HepG2 (cell line): Measurements from ENCODE around the gene NOTCH3. TPM values are rescaled to one million over a fixed set of nuclear protein-coding genes. Genes with fewer than 3 reads are reported as not detected.

Source experiments
- CBFB ChIP-seq: sonication (generic); formaldehyde crosslinking; IDR thresholded peaks from 2 replicates; pipeline ENCODE4 v1.4.0; 2020; ENCODE audit warnings: missing genetic modification reagents
- GABPB1 ChIP-seq: IDR thresholded peaks from 2 replicates; pipeline ENCODE4 v1.6.1; 2016; ENCODE audit warnings: mild to moderate bottlenecking, missing genetic modification reagents, moderate library complexity, missing compliant biosample characterization
- MXI1 ChIP-seq: IDR thresholded peaks from 3 replicates; pipeline ENCODE4 v1.6.1; 2012; ENCODE audit warnings: low read depth, low read length, inconsistent platforms, borderline replicate concordance
- NR1H2 ChIP-seq: sonication (generic); formaldehyde crosslinking; IDR thresholded peaks from 2 replicates; pipeline ENCODE4 v1.8.1; 2022; ENCODE audit warnings: low read depth, missing genetic modification reagents, borderline replicate concordance
- RORA ChIP-seq: sonication (generic); formaldehyde crosslinking; IDR thresholded peaks from 2 replicates; pipeline ENCODE4 v1.5.0; 2020; ENCODE audit warnings: mild to moderate bottlenecking, missing genetic modification reagents, moderate library complexity
- SALL1 ChIP-seq: sonication (generic); formaldehyde crosslinking; IDR thresholded peaks from 2 replicates; pipeline ENCODE4 v1.8.0; 2022; ENCODE audit warnings: mild to moderate bottlenecking, missing genetic modification reagents
- SOX13 ChIP-seq, 3 experiments: fragments of 450-650 bp in 1 of 3; sonication (generic) in 1 of 3; formaldehyde crosslinking in 1 of 3; IDR thresholded peaks in 2 of 3; conservative IDR thresholded peaks in 1 of 3; 2 replicates each; pipeline versions ENCODE4 v1.5.0 to v1.6.1; 2016 to 2020; ENCODE audit warnings: antibody characterized with exemption in 1 of 3, mild to moderate bottlenecking in 1 of 3, missing compliant biosample characterization in 1 of 3, missing genetic modification reagents in 1 of 3, moderate library complexity in 1 of 3
- YY1 ChIP-seq: IDR thresholded peaks from 2 replicates; pipeline ENCODE4 v1.6.1; 2011; ENCODE audit warnings: low read length, low read depth, moderate library complexity, mild to moderate bottlenecking; ENCODE audit not compliant: insufficient read depth, insufficient replicate concordance
- ZNF253 ChIP-seq: sonication (generic); formaldehyde crosslinking; IDR thresholded peaks from 2 replicates; pipeline ENCODE4 v1.8.0; 2022; ENCODE audit warnings: mild to moderate bottlenecking, missing genetic modification reagents, borderline replicate concordance
- ZNF616 ChIP-seq: sonication (generic); formaldehyde crosslinking; IDR thresholded peaks from 2 replicates; pipeline ENCODE4 v1.5.0; 2020; ENCODE audit warnings: low read depth, mild to moderate bottlenecking, missing genetic modification reagents
- polyA plus RNA-seq, 8 experiments: library from polyadenylated mRNA; depleted of rRNA in 3 of 8; stranded (reverse) in 7 of 8; unstranded in 1 of 8; fragments of >200 nt; fragmentation: Illumina TruSeq in 4 of 8; extraction: Trizol in 4 of 8; gene quantifications; 2 replicates each; pipeline versions ENCODE4 v1.2.1 to v1.2.3, GENCODE V29; 2011 to 2016; ENCODE audit warnings: low read depth in 4 of 8, missing spikeins in 1 of 8, mixed read lengths in 1 of 8; ENCODE audit not compliant: insufficient read depth in 1 of 8
- total RNA-seq, 5 experiments: library from RNA; depleted of rRNA; stranded (reverse); fragments of >200 nt; fragmentation: Illumina TruSeq; extraction: Trizol; gene quantifications; 2 replicates each; pipeline ENCODE4 v1.2.3, GENCODE V29; 2016; ENCODE audit warnings: low read depth in 1 of 5
- TF ChIP-seq, protein P1 (sequence below): sonication (generic); formaldehyde crosslinking; IDR thresholded peaks from 2 replicates; pipeline ENCODE4 v1.4.0; 2020; ENCODE audit warnings: low read depth, missing genetic modification reagents
- TF ChIP-seq, protein P2 (sequence below): sonication (generic); formaldehyde crosslinking; IDR thresholded peaks from 2 replicates; pipeline ENCODE4 v1.8.0; 2022; ENCODE audit warnings: missing genetic modification reagents, mild to moderate bottlenecking, moderate library complexity, borderline replicate concordance
- TF ChIP-seq, protein P3 (sequence below): sonication (generic); formaldehyde crosslinking; IDR thresholded peaks from 2 replicates; pipeline ENCODE4 v1.8.1; 2023; ENCODE audit warnings: mild to moderate bottlenecking, moderate library complexity, missing genetic modification reagents
- TF ChIP-seq, protein P4 (sequence below): sonication (generic); formaldehyde crosslinking; conservative IDR thresholded peaks from 2 replicates; pipeline ENCODE4 v1.8.0; 2022; ENCODE audit warnings: mild to moderate bottlenecking, moderate library complexity, missing genetic modification reagents
- TF ChIP-seq, protein P5 (sequence below): fragments of 450-650 bp; IDR thresholded peaks from 2 replicates; pipeline ENCODE4 v1.6.1; 2016

The NOTCH3 gene
- total and polyA plus RNA-seq, 2 of the 13 experiments (the other 11 are each of a cell fraction or from before 2014, with no cell fraction given), result 0.09 to 0.28 TPM

DNA sequence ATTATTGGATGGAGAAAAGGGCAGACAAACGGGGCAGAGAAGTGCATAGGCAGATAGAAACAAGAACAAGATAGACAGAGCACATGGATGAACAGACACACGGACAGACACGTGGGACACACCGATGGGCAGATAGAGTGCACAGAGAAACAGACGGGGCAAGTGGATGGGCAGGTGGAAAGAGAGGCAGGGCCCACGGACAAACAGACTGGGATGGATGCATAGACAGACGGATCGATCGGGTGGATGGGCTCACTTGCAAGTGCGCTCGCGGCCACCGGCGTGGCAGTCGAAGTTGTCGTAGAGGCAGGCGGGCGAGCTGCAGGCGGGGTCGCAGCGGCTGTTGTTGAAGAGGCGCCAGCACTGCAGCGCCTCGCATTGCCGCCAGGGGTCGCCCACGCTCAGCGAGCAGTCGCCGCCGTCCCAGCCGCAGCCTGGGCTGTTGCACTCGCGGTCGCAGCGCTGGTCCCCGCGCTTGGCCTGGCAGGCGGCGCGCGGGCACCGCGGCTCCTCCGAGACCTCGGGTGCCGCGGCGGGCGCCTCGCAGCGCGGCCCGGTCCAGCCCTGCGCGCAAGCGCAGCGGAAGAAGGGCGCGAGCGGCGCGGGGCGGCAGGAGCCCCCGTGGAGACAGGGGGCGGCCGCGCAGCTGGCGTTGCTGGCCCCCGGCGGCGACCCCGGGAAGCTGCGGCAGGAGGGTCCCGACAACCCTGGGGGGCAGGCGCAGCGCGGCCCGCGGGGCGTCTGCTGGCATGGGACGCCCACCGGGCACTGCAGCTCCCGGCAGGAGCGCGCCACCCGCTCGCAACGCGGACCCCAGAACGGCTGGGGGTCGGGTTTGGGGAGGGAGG, 23.3 kb downstream of the NOTCH3 start (continued):
- TF ChIP-seq, protein P1, sequence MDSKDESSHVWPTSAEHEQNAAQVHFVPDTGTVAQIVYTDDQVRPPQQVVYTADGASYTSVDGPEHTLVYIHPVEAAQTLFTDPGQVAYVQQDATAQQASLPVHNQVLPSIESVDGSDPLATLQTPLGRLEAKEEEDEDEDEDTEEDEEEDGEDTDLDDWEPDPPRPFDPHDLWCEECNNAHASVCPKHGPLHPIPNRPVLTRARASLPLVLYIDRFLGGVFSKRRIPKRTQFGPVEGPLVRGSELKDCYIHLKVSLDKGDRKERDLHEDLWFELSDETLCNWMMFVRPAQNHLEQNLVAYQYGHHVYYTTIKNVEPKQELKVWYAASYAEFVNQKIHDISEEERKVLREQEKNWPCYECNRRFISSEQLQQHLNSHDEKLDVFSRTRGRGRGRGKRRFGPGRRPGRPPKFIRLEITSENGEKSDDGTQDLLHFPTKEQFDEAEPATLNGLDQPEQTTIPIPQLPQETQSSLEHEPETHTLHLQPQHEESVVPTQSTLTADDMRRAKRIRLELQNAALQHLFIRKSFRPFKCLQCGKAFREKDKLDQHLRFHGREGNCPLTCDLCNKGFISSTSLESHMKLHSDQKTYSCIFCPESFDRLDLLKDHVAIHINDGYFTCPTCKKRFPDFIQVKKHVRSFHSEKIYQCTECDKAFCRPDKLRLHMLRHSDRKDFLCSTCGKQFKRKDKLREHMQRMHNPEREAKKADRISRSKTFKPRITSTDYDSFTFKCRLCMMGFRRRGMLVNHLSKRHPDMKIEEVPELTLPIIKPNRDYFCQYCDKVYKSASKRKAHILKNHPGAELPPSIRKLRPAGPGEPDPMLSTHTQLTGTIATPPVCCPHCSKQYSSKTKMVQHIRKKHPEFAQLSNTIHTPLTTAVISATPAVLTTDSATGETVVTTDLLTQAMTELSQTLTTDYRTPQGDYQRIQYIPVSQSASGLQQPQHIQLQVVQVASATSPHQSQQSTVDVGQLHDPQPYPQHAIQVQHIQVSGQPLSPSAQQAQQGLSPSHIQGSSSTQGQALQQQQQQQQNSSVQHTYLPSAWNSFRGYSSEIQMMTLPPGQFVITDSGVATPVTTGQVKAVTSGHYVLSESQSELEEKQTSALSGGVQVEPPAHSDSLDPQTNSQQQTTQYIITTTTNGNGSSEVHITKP (CRISPR knock-in tag), result 0 out of 2 replicates have a peak, but pooled peaks have one; percentile 34
- TF ChIP-seq CBFB (0 out of 2 replicates have a peak, but pooled peaks have one; percentile 40), NR1H2 (CRISPR knock-in tag) (no peak), SOX13 (IDR thresholded peaks at IDR 0.05) (no peak), SOX13 (CRISPR knock-in tag; conservative IDR thresholded peaks at IDR 0.05 in 1 of 2, IDR thresholded peaks at IDR 0.05 in 1 of 2) (peak in 1 of 2 experiments; percentile 26; a peak in 1 of 4 replicates), SALL1 (peak; percentile 57), ZNF616 (CRISPR knock-in tag) (0 out of 2 replicates have a peak, but pooled peaks have one; percentile 32), ZNF253 (CRISPR knock-in tag) (no peak), MXI1 (0 out of 3 replicates have a peak, but pooled peaks have one; percentile 47), GABPB1 (CRISPR knock-in tag) (peak; percentile 54; the same call in 1 of the 2 replicates), RORA (CRISPR knock-in tag) (no peak), YY1 (peak; percentile 73)
- TF ChIP-seq, protein P2, sequence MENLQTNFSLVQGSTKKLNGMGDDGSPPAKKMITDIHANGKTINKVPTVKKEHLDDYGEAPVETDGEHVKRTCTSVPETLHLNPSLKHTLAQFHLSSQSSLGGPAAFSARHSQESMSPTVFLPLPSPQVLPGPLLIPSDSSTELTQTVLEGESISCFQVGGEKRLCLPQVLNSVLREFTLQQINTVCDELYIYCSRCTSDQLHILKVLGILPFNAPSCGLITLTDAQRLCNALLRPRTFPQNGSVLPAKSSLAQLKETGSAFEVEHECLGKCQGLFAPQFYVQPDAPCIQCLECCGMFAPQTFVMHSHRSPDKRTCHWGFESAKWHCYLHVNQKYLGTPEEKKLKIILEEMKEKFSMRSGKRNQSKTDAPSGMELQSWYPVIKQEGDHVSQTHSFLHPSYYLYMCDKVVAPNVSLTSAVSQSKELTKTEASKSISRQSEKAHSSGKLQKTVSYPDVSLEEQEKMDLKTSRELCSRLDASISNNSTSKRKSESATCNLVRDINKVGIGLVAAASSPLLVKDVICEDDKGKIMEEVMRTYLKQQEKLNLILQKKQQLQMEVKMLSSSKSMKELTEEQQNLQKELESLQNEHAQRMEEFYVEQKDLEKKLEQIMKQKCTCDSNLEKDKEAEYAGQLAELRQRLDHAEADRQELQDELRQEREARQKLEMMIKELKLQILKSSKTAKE, result no peak
- TF ChIP-seq, protein P3, sequence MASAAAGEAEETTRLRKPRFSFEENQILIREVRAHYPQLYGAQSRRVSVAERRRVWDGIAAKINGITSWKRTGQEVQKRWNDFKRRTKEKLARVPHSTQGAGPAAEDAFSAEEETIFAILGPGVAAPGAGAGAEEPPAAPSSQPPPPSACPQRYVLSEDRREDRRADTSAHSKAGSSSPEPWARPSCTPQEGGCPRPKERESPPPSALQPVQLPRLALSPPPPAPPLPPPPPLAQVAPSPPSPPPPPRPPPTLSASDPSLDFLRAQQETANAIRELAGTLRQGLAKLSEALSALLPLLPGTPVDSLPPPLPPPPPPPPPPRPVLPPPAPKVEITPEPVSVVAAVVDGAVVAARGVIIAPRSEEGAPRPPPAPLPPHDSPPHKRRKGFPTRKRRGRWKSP, result peak; percentile 73; the same call in 1 of the 2 replicates
- TF ChIP-seq, protein P4, sequence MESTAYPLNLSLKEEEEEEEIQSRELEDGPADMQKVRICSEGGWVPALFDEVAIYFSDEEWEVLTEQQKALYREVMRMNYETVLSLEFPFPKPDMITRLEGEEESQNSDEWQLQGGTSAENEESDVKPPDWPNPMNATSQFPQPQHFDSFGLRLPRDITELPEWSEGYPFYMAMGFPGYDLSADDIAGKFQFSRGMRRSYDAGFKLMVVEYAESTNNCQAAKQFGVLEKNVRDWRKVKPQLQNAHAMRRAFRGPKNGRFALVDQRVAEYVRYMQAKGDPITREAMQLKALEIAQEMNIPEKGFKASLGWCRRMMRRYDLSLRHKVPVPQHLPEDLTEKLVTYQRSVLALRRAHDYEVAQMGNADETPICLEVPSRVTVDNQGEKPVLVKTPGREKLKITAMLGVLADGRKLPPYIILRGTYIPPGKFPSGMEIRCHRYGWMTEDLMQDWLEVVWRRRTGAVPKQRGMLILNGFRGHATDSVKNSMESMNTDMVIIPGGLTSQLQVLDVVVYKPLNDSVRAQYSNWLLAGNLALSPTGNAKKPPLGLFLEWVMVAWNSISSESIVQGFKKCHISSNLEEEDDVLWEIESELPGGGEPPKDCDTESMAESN (CRISPR knock-in tag), result 0 out of 2 replicates have a peak, but pooled peaks have one; percentile 39
- TF ChIP-seq, protein P5, sequence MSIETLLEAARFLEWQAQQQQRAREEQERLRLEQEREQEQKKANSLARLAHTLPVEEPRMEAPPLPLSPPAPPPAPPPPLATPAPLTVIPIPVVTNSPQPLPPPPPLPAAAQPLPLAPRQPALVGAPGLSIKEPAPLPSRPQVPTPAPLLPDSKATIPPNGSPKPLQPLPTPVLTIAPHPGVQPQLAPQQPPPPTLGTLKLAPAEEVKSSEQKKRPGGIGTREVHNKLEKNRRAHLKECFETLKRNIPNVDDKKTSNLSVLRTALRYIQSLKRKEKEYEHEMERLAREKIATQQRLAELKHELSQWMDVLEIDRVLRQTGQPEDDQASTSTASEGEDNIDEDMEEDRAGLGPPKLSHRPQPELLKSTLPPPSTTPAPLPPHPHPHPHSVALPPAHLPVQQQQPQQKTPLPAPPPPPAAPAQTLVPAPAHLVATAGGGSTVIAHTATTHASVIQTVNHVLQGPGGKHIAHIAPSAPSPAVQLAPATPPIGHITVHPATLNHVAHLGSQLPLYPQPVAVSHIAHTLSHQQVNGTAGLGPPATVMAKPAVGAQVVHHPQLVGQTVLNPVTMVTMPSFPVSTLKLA, result peak; percentile 84
